Right lobe of liver (tissue), 6 donors: ENCODE data around the gene C12orf60. TPM values are rescaled to one million over a fixed set of nuclear protein-coding genes. Genes with fewer than 3 reads are reported as not detected.

Experiments used
- ATAC-seq, 4 donors: fragments of 200-7000 bp; cut with Tn5 transposase; one replicate each; pipeline ENCODE4 v1.9.1; 2020; ENCODE audit warnings: mild to moderate bottlenecking in 4 of 4, moderate library complexity in 4 of 4
- DNase-seq, 3 donors: peaks; one replicate each; pipeline ENCODE4 v3.0.0-alpha.2; 2020
- H3K27ac ChIP-seq, 3 donors: fragments of 200-600 bp; one replicate each; pipeline ENCODE4 v1.8.0; 2022
- H3K27me3 ChIP-seq, 2 donors: fragments of 200-600 bp; one replicate each; pipeline ENCODE4 v1.8.0; 2022
- H3K36me3 ChIP-seq, 4 donors: fragments of 200-600 bp; sonication (generic) in 1 of 4; one replicate each; pipeline versions ENCODE4 v1.5.1 to v1.8.0; 2017 to 2022; ENCODE audit warnings: control low read depth in 1 of 4
- H3K4me1 ChIP-seq, 4 donors: fragments of 200-600 bp; sonication (generic) in 1 of 4; one replicate each; pipeline versions ENCODE4 v1.5.1 to v1.8.0; 2017 to 2022; ENCODE audit warnings: control low read depth in 1 of 4
- H3K4me3 ChIP-seq, 3 donors: fragments of 200-600 bp; one replicate each; pipeline ENCODE4 v1.8.0; 2022
- H3K9me3 ChIP-seq, 4 donors: fragments of 200-600 bp; sonication (generic) in 1 of 4; one replicate each; pipeline versions ENCODE4 v1.5.1 to v1.8.0; 2017 to 2022; ENCODE audit warnings: control low read depth in 1 of 4
- CTCF ChIP-seq, 4 donors: fragments of 200-600 bp in 3 of 4; fragments of 450-650 bp in 1 of 4; IDR thresholded peaks; one replicate each; pipeline versions ENCODE4 v1.5.1 to v1.8.0; 2016 to 2022; ENCODE audit warnings: antibody characterized with exemption in 4 of 4, mild to moderate bottlenecking in 2 of 4
- POLR2A ChIP-seq: fragments of 450-650 bp; IDR thresholded peaks from one replicate; pipeline ENCODE4 v1.6.1; 2017; ENCODE audit warnings: antibody characterized with exemption, mild to moderate bottlenecking
- WGBS: methylation state at CpG from one replicate; pipeline ENCODE4 v1.1.6; 2018; ENCODE audit warnings: low coverage, low lambda C conversion rate; ENCODE audit not compliant: insufficient coverage; ENCODE audit errors: missing lambda C conversion rate; 5-methylcytosine and 5-hydroxymethylcytosine counted together
- intact Hi-C, 2 donors: fragments of 100-400 bp; cut with DNase I; formaldehyde crosslinking; loops; one replicate each; pipeline versions ENCODE4 v1.11.2 to v1.14.1; 2022
- total RNA-seq, 6 experiments: library from RNA; depleted of rRNA in 2 of 6; stranded (reverse); fragments of >200 nt in 2 of 6; fragmentation: NEBNext Ultra II Directional in 3 of 6; extraction: Animal tissue kit (Norgen Biotek cat#: 25700) in 3 of 6; gene quantifications; one replicate each; pipeline versions ENCODE4 v1.1.0 to v1.2.4, GENCODE V29; 2016 to 2023
- donor health status: DM: no; HTN: yes; CAD: no.
- donor health status: DM: no; HTN: no; CAD: no.
- donor health status: DM: no; HTN: no; CAD: no.
- donor health status: DM: no; HTN: yes; CAD: no.
- donor health status: DM: no; HTN: yes; CAD: no.

Gene C12orf60
- total RNA-seq, 6 experiments from 2014 or later, result 0.37 to 0.91 (median 0.74) TPM

GRCh38 chr12:14777271-14777670 is 26.2 kb upstream of the C12orf60 start:
- intact Hi-C loops, result no loop called here
- Histone ChIP-seq H3K4me3 (no peak overlapping the region), H3K27ac (no peak overlapping the region), H3K36me3 (no peaks in the 10 kb centered on the region), H3K4me1 (peaks cover 0 to 20% (median 2%) of the 10 kb centered on the region in 4 donors), H3K9me3 (no peaks in the 10 kb centered on the region), H3K27me3 (no peaks in the 10 kb centered on the region)
- DNase-seq, result no peak
- WGBS, result 19% methylated on average over 3 of the region's 3 CpGs
- ATAC-seq, result no peak
- TF ChIP-seq POLR2A (no peak), CTCF (IDR thresholded peaks at IDR 0.05) (no peak)

- no peak overlapping the region for H3K27ac ChIP-seq
- TF ChIP-seq CTCF (IDR thresholded peaks at IDR 0.05) (no peak), POLR2A (no peak)
- intact Hi-C loops, result no loop called here
- no peaks in the 10 kb centered on the region for H3K36me3 ChIP-seq
- peaks cover 0 to 11% (median 2%) of the 10 kb centered on the region in 4 donors for H3K4me1 ChIP-seq
- no peak overlapping the region for H3K4me3 ChIP-seq
- ATAC-seq (no peak), DNase-seq (no peak)
- H3K9me3 ChIP-seq, result no peaks in the 10 kb centered on the region
- no peaks in the 10 kb centered on the region for H3K27me3 ChIP-seq
- WGBS, result 92% methylated on average over 2 of the region's 2 CpGs
Measured at GRCh38 chr12:14779834-14780233, 23.6 kb upstream of the C12orf60 start.

GRCh38 chr12:14780859-14781258 is 22.6 kb upstream of the C12orf60 start:
- Histone ChIP-seq H3K27ac (no peak overlapping the region), H3K4me1 (peaks cover 0 to 11% (median 0%) of the 10 kb centered on the region in 4 donors), H3K36me3 (peaks cover 0 to 5% (median 0%) of the 10 kb centered on the region in 4 donors), H3K4me3 (no peak overlapping the region), H3K27me3 (no peaks in the 10 kb centered on the region), H3K9me3 (no peaks in the 10 kb centered on the region)
- 92% methylated on average over 3 of the region's 3 CpGs for WGBS
- no peak for DNase-seq
- no peak for ATAC-seq
- intact Hi-C loops, result no loop called here
- TF ChIP-seq CTCF (IDR thresholded peaks at IDR 0.05), result no peak
- TF ChIP-seq POLR2A, result no peak

GRCh38 chr12:14781563-14781962 is 21.9 kb upstream of the C12orf60 start:
- H3K36me3 ChIP-seq, result peaks cover 0 to 12% (median 0%) of the 10 kb centered on the region in 4 donors
- no peaks in the 10 kb centered on the region for H3K9me3 ChIP-seq
- no peak overlapping the region for H3K4me3 ChIP-seq
- intact Hi-C loops, result no loop called here
- no peak for TF ChIP-seq POLR2A
- TF ChIP-seq CTCF (IDR thresholded peaks at IDR 0.05), result no peak
- H3K27ac ChIP-seq, result no peak overlapping the region
- no peak for ATAC-seq
- 20% methylated on average over 2 of the region's 2 CpGs for WGBS
- no peaks in the 10 kb centered on the region for H3K27me3 ChIP-seq
- peaks cover 0 to 11% (median 0%) of the 10 kb centered on the region in 4 donors for H3K4me1 ChIP-seq
- DNase-seq, result no peak

GRCh38 chr12:14782756-14783155 is 20.7 kb upstream of the C12orf60 start:
- intact Hi-C loops, result no loop called here
- H3K9me3 ChIP-seq, result no peaks in the 10 kb centered on the region
- ATAC-seq (no peak), DNase-seq (no peak)
- no peaks in the 10 kb centered on the region for H3K27me3 ChIP-seq
- H3K4me3 ChIP-seq, result no peak overlapping the region
- peaks cover 0 to 6% (median 0%) of the 10 kb centered on the region in 4 donors for H3K4me1 ChIP-seq
- no peak overlapping the region for H3K27ac ChIP-seq
- H3K36me3 ChIP-seq, result peaks cover 0 to 23% (median 4%) of the 10 kb centered on the region in 4 donors
- no peak for TF ChIP-seq POLR2A
